Limb (tissue), 2 donors: ENCODE results near the gene CLDN9.

Source experiments
- DNase-seq, 2 donors: peaks; one replicate each; pipeline ENCODE4 v3.0.0-alpha.2; 2016; ENCODE audit errors: extremely low spot score in 2 of 2

CLDN9 gene

DNA sequence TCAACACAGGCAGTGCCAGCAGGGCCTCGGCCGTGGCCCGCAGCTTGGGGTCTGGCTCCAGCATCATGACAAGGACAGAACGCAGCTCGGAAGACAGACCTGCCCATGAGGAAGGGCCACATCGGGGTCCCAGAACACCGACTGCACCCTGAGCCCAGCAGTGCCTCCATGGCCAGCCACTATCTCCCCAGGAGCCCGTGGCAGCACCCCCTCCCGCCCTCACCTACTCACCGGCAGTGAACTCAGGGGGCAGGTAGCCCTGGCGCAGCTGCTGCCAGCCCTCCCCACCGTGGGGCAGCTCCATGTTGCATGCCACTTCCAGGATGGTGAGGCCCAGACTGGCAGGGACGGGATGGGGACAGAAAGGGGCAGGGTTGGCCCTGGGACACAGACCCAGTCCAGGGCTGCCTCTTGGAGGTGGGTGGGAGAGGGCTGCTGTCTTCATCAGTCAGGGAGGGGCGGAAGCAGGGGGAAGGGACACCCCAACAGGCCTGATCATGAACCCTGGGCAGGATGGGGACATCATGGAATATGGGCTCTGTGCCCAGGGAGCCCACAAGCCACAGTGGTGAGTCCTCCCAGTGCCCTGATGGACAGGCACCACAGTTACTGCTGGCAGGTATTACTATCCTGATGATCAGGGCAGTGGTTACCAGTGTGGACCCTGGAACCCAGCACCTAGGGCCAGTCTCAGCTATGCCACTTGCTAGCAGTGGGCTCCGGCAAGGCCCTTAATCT lies 38.2 kb upstream of the CLDN9 start:
- no peak for DNase-seq

DNA sequence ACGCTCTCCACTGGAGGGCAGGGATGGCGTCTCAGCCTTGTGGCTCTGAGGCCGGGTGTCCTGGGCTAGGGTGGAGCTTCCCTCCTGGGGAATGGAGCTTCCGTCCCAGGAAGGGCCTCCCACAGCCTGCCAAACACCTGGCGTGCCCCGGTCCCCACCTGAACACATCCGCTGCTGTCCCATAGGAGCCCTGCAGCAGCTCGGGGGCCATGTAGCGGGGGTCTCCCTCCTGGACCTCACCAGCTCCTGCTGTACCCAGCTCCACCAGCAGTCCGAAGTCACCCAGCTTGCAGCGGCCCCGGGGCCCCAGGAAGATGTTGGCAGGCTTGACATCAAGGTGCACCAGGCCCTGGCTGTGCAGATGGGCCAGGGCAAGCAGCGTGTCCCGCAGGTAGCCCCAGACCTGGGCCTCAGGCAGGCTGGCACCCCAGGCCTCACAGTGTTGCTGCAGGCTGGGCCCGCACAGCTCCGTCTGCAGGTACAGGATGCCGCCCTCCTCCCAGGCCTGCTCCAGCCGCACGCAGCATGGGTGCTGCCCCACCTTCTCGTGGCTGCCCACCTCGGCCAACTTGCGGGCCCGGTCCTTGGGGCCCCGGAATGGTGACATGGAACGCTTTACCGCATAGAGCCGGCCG lies 37.4 kb upstream of the CLDN9 start:
- DNase-seq, result no peak

DNA sequence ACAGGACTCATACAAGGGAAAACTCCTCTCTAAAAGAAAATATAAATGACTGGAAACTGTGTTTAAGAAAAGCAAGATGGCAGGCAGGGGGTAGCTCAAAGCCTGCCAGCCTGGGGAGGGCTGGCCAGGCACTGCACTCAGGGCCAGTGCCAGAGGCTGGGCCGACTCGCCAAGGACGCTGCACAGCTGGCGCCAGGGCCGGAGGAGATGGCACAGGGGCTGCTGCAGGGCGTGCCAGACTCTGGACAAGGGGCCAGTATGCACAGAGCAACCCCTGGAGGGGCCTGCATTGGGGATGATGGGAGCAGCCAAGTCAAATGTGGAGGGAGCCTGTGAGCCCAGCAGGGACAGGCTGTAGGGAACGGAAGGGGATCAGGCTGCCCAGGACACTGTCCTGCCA lies 36.5 kb upstream of the CLDN9 start:
- no peak for DNase-seq

DNA sequence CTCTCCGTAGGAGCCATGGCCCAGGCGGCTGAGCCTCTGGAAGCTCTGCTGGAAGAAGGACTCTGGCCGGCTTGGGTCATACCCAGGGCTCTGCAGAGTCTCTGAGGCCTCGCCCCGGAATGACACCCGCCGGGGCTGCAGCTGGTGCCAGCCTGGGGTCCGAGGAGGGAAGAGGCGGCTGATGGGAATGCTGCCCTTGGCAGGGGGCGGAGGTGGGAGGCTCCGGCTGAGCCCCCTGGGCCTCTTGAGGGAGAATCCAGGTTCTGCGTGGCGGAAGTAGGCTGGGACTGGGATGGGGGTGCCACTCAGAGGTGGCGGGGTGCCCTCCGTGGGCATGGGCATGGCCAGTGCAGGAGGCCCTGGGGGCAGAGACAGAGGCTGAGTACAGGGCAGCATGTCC lies 36.0 kb upstream of the CLDN9 start:
- DNase-seq, result no peak

DNA sequence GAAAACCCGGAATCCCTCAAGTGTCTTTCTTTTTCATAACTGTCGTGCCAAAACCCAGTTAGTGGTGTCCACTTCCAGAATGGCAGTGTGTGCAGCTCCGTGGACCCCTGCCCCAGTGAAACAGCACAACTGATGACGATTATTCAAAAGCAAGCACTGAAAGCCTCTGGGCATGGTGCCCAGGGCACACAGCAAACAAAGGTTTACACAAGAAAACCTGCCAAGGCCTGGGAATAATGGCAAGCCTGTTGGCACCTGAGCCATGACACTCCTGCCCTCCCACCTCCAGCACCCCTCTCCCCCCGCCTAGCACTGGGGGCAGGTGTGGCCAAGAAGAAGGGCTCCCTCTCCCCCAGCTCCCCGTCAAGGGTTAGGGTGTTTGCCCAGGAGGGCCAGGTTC lies 35.3 kb upstream of the CLDN9 start:
- no peak for DNase-seq

DNA sequence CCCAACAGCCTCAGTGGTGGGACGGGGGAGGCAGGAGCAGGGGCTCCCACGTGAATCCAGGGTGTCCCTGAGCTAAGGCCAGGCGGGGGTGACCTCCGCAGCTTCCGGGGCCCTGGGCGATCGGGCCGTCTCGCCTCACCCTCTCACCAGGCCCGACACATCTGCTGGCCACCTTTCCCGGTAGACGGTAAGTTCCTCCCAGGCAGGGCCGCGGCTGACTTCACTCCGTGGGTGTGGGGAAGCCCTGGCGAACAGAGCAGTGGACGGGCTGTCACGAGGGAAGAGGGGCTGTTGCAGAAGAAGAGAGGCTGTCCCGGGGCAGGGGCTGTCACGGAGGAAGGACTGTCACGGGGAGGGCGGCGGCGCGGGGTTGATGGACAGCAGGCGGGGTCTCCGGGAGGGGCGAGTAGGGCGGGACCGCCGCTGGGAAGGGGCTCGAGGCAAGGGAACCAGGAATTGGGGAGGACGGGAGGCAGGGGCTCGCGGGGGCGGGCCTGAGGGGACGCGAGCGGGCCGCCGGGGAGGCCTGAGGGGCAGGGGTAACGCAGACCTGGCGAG lies 33.0 kb upstream of the CLDN9 start:
- no peak for DNase-seq

DNA sequence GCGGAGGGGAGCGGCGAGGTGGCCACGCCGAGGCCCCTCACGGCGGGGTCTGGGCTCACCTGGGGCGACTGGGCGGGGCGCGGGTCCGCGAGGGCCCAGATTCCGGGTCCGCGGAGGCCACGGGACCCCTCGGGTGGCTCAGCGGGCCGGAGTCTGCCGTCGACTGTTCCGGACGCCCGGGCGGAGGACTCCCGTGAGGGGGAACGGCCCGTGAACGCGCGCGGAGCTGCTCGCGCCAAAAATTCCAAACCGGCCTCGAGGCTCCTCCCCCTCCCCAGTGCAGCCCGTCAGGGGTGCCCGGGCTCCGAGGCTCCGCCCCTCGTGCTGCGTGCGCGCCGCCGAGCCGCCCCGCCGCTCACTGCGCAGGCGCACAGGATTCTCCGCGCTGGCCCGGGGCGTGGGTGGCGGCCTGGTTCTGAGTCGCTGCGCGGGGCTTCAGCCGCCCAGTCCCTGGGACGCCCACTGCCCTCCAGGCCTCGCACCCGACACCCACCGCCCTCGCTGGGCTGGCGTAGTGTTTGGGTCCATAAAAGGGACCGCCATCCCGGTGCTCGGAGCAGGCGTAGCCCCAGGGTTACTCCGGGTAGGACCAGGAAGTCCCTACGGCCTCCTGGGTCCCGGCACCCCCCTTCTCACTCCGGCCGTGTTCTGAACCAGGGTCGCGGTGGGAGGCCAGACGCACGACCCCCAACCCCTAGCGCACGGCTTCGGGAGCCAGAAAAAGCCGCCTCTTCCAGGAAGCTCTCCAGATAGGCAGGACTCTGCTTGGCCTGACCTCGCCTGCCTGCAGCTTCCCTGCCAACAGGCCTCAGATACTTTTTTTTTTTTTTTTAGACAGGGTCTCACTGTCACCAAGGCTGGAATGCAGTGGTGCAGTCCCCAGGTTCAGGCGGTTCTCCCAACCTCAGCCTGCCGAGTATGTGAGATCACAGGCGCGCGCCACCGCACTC lies 32.2 kb upstream of the CLDN9 start, which contains the start of gene PKMYT1:
PKMYT1 (minus strand) TSS at position 220 of the 950 bp plus-strand sequence. CDS start 789 bp downstream, outside the sequence.
- DNase-seq, result peak; percentile 93 to 96

DNA sequence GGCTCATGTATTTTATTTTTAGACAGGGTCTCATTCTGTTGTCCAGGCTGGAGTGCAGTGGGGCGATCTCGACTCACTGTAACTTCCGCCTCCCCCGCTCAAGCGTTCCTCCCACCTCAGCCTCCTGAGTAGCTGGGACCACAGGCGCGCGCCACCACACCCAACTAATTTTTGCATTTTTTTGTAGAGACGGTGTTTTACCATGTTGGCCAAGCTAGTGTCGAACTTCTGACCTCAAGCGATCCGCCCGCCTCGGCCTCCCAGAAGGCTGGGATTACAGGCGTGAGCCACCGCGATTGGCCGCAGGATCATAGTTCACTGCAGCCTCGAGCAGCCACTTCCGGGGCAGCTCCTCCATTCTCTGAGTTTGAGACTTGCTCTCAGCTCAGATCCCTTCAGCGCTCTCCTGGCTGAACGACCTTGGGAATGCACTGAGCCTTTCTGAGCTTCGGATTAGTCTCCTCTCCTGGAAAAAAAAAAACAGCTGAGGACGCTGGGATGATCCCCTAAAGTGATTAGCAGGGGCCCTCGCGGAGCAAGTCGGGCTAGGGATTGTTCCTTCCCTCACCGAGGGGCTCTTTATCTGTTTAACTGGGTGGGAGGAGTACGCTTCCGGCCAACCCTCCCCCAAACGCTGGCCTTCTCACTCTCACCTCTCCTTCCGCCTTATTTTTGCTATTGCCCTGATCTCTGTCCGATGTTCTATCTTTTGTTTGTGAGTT lies 31.4 kb upstream of the CLDN9 start:
- no peak for DNase-seq

DNA sequence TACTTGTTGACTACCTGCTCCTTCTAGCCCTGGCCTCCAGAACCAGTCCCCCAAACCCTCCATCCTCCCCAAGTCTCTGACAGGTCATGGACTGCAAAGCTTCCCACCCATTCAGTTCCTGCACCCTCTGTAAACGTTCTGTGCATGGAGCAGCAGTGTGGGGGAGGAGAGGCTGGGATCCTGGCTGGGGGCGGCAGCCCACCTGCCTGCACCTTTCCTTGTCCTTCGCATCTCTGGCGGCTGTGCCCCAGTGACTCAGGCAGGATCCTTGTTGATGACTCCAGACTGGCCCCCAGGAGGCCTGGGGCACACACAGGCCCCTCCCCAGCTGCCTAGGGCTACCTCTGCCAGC lies 30.8 kb upstream of the CLDN9 start:
- no peak for DNase-seq

DNA sequence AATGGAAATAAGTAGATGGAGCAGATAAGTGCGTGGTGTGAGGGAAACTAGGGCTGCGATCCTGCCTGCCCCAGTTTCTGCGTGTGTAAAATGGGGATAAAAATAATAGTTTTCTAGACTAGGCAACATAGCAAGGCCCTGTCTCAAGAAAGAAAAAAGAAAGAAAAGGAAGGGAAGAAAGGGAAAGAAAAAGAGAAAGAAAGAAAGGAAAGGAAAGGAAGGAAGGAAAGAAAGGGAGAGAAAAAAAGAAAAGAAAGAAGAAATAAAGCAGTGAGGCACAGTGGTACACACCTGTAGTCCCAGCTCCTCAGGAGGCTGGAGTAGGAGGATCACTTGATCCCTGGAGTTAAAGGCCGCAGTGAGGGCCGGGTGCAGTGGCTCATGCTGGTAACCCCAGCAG lies 30.3 kb upstream of the CLDN9 start:
- no peak for DNase-seq

DNA sequence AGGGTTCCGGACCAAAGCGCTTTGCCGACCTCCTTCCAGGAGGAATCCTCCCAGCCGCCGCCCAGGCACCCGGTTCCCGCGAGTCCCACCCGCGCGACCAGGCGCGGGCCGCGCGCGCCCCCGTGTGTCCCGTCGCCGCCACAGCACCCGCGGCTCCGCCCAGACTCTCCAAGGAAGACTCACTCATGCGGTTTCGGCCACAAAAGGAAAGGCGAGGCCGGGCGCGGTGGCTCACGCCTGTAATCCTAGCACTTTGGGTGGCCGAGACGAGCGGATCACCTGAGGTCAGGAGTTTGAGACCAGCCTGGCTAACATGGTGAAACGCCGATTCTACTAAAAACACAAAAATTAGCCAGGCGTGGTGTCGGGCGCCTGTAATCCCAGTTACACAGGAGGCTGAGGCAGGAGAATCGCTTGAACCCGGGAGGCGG lies 29.0 kb upstream of the CLDN9 start:
- peak; percentile 65 to 92 for DNase-seq

DNA sequence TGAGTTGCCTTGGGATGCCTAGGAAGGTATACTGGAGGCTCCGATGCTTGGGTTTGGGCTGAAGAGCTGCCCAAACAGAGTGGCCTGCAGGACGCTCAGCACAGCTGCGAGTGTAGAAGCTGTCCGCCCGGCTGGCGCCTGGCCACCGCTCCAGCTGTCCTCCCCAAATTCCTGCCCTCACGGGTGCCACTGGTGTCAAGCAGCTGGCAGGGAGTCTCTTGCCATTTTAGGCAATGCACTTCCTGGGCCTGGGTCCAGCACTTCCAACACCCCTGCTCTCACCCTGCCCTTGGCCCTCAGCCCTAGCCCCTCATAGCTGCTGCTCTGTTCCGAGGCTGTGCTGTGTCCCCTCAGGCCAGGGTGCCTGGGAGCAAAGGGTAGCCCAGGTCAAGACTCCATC lies 27.3 kb upstream of the CLDN9 start:
- DNase-seq, result peak in 1 of 2 donors; percentile 63

DNA sequence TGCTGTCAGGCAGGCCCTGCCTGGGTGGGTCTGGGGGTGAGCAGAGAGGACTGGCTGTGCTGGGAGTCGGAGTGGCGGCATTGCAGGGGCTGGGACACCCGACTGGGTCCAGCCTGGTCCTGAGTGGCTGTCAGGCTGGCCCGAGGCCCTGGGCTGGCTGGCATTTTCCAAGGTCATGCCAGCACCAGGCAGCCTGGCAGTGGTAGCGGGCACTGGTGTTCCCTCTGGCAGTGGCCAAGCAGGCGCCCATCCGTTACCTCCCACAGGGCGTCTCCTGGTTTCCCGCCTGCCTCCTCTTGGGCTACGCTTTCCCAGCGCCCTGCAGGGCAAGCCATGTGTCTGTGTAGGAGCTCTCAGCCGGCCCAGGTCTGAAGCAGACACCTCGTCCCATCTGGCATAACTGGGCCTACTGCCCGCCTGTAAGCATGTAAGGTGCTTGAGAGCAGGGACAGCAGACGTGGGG lies 26.8 kb upstream of the CLDN9 start:
- DNase-seq, result no peak

DNA sequence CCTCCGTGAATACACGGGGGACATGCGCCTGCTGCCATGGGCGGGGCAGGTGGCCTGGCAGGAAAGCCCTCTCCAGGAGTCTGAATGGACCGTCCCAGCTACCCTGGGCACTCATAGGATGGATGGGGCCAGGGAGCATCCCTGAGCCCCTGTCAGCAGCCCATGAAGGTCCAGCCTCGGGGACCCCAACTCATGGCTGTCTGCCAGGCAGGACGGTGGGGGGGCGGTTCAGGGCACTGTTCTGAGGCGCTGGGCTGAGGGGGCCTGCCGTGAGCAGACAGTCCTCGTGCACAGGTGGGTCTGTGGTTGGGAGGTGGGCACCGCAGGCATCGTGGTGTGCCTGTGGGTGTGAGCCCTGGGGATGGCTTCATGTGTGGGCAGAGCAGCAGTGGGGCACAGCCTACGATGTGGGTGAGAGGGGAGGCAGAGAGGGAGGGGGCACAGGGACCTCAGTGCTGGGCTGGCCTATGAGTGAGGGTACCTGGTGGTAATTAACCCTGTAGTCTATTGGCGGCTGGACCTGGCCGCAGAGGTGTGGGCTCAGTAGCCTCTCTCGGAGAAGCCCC lies 26.0 kb upstream of the CLDN9 start:
- DNase-seq, result no peak

DNA sequence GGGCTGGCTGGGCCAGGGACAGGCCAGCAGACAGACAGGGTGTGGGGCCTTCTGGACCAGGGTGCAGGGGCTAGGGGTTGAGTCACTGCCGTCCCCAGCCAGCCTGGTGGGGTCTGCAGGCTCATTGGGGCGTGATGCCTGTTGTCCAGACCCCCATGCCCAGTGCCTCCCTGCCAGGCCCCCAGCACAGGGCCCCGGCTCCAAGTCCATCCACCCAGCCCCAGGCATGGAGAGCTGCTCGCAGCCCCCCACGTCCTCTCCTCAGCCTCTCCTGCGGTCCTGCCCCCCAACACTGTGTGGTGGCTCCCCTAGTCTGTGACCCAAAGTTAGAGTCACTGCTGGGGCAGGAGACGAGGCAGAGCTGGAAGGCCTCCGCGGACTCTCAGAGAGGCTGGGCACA lies 25.4 kb upstream of the CLDN9 start:
- DNase-seq, result no peak

DNA sequence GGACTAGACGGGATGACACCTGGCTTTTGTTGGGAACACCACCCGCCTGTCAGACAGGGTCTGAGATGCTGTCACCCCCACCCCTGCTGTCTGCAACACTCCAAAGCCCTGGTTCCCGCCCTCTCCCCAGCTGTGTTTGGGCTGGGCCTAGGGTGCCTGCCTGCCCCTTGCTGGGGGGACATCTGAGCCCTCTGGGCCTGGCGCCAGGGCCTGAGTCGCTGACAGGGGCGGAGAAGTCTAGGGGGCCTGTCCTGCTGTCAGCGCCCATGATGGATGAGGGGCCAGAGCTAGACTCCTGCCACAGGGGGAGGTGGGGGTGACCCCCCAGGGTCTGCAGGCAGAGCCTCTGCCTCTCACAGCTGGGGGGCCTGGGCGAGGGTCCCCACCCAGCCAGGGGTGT lies 24.9 kb upstream of the CLDN9 start:
- DNase-seq, result peak; percentile 75 to 78

DNA sequence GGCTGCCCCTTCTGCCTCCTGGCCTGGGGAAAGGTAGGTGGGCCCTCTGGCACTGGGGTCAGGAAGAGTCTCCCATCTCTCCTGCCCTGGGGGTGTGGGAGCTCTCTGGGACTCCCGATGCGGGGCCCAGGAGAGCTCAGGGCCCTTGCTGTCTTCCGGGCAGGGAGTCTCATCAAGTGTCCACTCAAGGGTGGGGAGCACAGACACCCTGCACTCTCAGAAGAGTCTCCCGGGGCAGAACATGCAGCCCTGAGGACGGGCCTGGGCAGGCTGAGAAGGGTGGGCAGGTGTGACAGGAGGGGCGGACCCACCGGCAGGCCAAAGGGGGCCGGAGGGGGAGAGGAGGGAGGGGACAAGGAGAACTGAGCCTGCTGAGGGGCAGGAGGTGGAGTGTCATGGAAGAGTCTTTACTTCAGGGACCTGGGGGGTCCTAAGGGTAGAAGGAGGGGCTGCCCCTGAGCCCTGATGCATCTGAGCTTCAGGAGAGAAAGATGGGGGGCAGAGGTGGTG lies 24.1 kb upstream of the CLDN9 start:
- no peak for DNase-seq

DNA sequence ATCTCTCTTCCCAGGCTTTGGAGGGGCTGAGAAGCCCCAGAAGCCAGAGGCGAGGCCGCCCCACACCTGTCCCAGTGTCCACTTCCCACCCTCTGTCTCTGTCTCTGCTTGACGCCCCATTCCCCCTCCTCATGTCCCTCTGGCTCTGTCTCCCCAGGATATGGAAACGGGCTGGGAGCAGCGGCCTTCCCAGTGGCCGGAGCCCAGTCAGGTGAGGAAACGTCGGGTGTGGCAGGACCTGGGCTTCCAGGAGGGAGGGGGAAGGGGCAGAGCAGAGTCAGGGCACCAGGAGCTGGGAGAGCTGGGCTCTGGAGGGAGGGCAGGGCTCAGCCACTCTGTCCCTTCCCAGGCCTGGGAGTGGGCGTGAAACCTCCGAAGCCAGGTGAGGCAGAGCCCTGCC lies 21.8 kb upstream of the CLDN9 start:
- no peak for DNase-seq

DNA sequence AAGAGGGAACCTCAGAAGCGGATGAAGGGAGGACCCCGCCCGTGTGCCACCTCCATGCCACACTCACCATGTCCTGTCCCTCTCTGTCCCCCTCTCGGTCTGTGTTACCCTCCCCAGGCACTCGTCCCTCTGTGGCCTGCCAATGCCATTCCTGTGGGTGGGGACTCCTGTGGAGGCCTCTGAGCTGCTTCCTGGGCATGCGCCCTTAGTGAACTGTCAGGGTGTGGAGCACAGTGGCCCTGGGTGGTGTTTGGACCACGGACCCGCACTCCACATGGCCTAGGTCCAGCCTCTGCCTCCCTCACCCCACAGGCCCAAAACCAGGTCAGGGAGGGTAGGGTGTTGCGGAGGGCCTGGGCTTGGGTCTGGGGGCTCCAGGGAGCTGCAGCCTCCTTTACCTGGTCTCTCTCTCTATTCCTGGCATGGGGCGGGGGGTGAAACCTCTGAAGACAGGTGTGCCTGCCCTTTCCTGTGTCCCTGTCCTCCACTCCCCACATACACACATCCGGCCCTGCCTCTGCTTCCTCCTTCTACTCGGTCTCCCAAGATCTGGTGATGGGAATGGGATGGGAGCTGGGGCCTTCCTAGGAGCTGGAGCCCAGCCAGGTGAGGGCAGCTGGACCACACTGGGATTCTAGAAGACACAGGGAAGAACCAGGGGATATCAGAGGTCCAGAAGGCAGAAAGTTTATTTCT lies 21.0 kb upstream of the CLDN9 start:
- DNase-seq, result no peak
